Stimulated activated CD4-positive, alpha-beta T cell treated with anti-CD3 and anti-CD28 coated beads, TNF-alpha, amount 100 ng/mL, for 4 hours (primary cell): ENCODE results near the gene PRR35.

Experiments
- DNase-seq, 3 experiments: peaks; one replicate each; pipeline ENCODE4 v3.0.0-alpha.2; 2020; ENCODE audit warnings: low read depth in 3 of 3

The PRR35 gene

GRCh38 chr16:528111-529011 lies 31.8 kb upstream of the PRR35 start:
- DNase-seq, result peak in 1 of 3 experiments; percentile 25

- no peak for DNase-seq
Measured at GRCh38 chr16:529012-529575, 31.1 kb upstream of the PRR35 start.

DNA sequence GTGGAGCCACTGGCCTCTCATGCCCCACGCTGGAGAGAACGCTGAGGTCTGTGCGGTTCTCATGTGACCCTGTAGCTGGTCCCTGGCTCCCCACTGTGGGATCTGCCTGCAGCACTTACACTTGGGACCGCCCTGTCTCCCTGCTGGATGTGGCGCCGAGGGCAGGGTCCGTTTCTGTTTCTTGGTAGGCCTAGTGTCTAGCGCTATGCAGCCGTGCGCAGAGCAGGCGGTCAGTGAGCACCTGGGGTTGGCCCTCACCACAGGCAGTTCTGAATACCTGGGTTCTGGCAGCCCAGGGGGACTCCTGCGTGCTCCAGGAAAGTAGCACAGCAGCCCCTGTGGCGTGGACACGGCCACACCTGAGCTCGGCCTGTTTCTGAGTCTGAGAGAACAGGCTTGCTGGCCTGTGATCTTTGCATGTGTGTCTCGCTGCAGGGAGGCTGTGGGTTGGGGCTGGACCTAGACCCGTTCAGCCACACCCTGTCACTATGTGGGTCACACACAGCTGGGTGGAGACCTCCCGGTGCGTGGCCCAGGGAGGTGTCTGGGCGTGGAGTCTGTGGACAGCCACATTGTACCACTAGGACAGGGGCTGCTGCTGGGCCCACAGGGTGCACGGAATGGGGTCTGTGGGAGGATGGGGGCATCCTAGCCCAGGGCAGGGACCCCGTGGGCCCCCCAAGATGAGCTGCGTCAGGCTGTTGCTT lies 29.9 kb upstream of the PRR35 start:
- DNase-seq, result no peak

DNA sequence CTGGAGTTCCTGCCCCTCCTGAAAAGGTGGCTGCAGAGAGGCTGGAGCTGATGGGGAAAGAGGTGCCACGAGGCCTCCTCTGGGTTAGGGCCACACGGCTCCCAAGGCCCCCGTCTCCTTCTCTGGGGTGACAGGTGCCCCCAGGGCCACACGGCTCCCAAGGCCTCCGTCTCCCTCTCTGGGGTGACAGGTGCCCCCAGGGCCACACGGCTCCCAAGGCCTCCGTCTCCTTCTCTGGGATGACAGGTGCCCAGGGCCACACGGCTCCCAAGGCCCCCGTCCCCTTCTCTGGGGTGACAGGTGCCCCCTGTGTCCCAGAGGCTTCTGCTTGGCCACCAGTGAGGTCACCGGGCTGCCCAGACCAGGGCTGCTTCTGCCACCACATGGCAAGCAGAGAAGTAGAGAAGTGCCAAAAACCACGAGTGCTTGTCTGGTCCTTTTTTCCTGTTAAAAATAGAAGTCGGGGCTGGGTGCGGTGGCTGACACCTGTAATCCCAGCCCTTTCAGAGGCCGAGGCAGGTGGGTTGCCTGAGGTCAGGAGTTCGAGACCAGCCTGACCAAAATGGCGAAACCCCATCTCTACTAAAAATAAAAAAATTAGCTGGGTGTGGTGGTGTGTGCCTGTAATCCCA lies 28.6 kb upstream of the PRR35 start:
- DNase-seq, result no peak

DNA sequence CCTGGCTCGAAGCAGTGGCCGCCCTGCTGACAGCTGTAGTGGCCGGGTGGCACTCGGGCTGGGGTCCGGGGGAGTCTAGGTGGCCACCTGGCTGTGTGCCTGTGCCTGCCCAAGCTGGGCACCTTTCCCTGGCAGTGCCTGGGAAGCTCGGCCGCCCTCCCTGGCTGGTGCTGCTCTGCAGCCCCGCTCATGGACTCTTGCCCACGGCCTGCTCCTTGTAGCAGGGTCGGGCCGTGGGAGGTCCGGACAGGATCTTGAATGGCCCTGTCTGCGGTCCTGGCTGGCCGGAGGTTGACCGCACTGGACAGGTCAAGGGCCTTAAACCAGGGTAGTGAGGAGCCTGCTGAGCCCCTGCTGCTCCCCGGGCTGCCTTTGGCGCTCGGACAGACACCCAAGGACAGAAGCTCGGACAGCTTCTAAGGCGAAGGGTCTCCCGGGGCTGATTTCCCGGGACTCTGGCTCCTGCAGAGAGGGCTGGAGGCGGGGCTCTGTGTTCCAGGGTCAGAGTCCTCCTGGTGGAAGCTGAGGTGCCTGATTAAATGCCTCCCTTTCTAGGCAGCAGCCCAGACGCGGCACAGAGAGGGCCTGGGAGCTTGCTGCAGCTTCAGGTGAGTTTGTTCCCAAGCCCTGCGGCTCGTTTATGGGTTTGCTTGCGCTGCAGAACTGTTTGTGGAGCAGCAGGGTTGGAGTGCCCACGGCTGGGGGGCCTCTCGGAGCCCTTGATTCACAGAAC lies 26.6 kb upstream of the PRR35 start:
- DNase-seq, result no peak

DNA sequence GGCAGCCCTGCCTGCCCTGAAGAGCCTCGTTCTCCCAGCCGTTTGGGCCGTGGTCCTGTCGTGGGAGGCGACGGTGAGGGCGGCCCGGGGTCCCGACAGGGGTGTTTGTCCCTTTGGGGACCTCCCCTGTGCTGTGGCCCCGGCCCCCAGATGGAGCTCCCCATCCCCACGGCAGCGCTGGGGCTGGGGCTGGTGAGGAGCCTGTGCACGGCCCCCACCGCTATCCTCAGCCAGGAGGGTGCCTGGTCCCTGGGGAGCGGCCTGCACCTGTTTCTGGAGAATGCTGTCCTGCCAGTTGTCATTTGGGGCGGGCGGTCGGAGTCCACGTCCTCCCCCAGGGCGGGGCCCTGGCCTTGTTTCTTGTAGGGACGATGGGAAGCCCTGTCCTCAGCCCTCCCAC lies 26.1 kb upstream of the PRR35 start:
- DNase-seq, result no peak

GRCh38 chr16:534856-535445 lies 25.2 kb upstream of the PRR35 start:
- no peak for DNase-seq

GRCh38 chr16:535446-536405 lies 24.5 kb upstream of the PRR35 start:
- DNase-seq, result no peak

- no peak for DNase-seq
Measured at GRCh38 chr16:536746-537145, 23.4 kb upstream of the PRR35 start.

DNA sequence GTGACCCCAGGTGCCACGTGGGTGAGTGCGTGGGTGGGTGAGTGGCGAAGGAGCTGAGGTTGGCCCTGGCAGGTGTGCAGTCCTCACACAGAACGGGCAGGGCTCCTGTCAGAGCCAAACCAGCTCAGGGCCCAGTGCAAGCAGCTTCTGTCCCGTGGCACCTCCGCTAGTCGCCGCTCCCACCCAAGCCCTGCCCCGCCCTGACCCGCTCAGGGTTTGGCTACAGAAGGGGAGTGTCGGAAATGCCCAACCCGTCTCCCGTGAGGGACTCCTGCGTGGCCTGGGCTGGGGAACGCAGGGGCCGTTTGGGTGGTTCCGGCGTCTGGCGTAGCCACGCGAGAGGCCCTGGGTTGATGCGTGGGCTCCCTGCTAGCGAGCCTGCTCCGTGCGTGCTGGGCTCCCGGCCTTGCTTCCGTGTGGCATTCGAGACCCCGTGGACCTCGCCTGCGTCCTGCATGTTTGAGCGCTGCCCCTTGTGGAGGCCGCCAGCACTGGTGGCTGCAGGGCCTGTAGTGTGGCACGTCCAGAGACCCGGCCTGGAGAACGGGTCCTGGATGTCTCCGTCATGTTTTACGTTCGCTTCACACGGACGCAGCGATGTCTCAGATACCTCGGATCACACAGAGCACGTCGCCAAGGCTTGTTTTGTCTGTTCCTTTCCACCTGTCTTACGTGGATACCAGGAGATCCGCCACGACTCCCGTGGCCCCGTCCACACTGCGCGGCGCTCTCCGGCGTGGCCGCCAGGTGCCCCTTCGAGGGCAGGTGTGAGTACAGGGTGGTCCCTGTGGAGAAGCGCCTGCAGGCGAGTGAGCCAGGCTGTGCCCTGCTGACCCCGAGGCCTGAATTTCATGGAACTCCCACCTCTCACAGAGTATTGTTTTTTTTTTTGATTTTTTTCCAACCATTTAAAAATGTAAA lies 22.5 kb upstream of the PRR35 start:
- DNase-seq, result no peak

GRCh38 chr16:539901-540530 lies 20.2 kb upstream of the PRR35 start:
- DNase-seq, result no peak

GRCh38 chr16:540645-541340 lies 19.4 kb upstream of the PRR35 start:
- DNase-seq, result no peak

- DNase-seq, result no peak
Measured at GRCh38 chr16:543301-544164, 16.7 kb upstream of the PRR35 start.

GRCh38 chr16:544517-544916 lies 15.7 kb upstream of the PRR35 start:
- DNase-seq, result no peak

GRCh38 chr16:546909-547770 lies 13.1 kb upstream of the PRR35 start:
- DNase-seq, result peak in 1 of 3 experiments; percentile 26

DNA sequence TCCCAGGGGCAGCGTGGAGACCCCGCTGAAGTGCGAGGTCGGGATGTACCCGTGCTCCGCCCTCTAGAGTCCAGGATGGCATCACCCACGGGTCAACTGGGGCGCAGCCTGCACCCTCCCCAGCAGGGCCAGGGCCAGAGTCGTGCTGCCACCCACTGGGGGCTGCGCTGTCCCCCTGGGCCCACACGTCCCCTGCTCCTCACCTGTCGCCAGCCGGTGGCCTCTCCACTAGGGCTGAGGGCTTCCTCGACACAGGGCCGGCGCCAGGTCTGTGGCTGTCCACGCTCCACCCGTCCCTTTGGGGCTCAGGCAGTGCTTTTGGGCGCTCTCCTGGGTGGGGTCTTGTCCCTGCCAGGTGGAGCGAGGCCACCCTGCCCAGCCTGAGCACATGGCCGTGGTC lies 11.6 kb upstream of the PRR35 start:
- DNase-seq, result no peak
